Ovary (tissue), 1 donor: ENCODE measurements around the gene TNFRSF6B.

Source experiments
- EP300 ChIP-seq: sonication (generic); formaldehyde crosslinking; IDR thresholded peaks from one replicate; pipeline ENCODE4 v1.6.1; 2017; ENCODE audit warnings: antibody characterized with exemption
- POLR2A ChIP-seq: fragments of 450-650 bp; IDR thresholded peaks from one replicate; pipeline ENCODE4 v1.6.1; 2017; ENCODE audit warnings: antibody characterized with exemption, mild to moderate bottlenecking, moderate library complexity

DNA sequence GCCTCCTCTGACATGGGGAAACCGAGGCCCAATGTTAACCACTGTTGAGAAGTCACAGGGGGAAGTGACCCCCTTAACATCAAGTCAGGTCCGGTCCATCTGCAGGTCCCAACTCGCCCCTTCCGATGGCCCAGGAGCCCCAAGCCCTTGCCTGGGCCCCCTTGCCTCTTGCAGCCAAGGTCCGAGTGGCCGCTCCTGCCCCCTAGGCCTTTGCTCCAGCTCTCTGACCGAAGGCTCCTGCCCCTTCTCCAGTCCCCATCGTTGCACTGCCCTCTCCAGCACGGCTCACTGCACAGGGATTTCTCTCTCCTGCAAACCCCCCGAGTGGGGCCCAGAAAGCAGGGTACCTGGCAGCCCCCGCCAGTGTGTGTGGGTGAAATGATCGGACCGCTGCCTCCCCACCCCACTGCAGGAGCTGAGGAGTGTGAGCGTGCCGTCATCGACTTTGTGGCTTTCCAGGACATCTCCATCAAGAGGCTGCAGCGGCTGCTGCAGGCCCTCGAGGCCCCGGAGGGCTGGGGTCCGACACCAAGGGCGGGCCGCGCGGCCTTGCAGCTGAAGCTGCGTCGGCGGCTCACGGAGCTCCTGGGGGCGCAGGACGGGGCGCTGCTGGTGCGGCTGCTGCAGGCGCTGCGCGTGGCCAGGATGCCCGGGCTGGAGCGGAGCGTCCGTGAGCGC lies 1.6 kb downstream of the TNFRSF6B start:
- TF ChIP-seq EP300 = no peak
- no peak for TF ChIP-seq POLR2A
